Measurements from ENCODE around the gene ERI3.

DNA sequence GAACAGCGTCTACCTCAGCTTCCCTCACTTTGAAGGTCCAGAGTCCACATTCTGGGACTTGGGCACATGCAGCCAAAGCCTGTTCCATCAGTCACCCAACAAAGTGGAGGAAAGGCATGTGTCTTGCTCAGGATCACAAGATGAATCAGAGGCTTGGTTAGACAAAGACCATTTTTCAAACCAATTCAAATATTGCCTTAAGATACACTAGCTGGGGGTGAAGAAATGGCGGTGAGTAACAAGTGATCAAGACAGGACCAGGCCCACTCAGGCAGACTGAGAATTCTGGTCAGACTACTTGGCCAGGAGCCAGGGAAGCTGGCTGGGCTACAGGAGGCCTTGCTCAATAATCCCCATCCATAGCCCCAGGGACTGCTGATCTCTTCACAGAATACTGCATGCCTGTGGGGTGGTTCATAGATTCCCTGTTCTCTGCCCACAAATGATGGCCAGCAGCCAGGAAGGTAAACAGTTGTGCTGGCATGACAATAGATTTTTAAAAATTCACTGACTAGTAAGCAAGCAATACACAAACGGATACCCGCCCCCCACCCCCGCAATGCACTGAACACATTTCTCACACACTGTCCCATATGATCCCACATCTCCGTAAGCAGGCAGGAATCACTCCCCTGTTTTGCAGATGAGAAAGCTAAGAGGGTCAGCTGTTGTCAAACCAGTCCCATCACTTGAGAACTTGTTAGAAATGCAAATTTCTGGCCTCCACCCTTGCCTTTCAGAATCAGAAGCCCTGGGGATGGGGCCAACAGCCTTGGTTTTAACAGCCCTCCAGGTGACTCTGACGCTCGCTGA, 27.2 kb downstream of the ERI3 start:
- TF ChIP-seq EZH2phosphoT487 (conservative IDR thresholded peaks at IDR 0.05; ENCODE audit: low read length) (no peak), CTCF (IDR thresholded peaks at IDR 0.05; ENCODE audit: insufficient read depth, low read length, poor library complexity, severe bottlenecking) (no peak)

Data from SU-DHL-6 (cell line).